H1 (cell line): ENCODE data around the gene TBX5. TPM values are rescaled to one million over a fixed set of nuclear protein-coding genes. Genes with fewer than 3 reads are reported as not detected.

Experiments used
- EZH2 ChIP-seq: fragments of 200-600 bp; sonication (generic); IDR thresholded peaks from 2 replicates; pipeline ENCODE4 v1.7.1; 2012; ENCODE audit warnings: low read depth, mild to moderate bottlenecking, moderate library complexity, low read length, inconsistent platforms; ENCODE audit not compliant: severe bottlenecking
- FOSL1 ChIP-seq: IDR thresholded peaks from 2 replicates; pipeline ENCODE4 v1.6.1; 2011; ENCODE audit warnings: mild to moderate bottlenecking, low read depth, low read length, moderate library complexity; ENCODE audit not compliant: insufficient read depth
- SIX5 ChIP-seq: IDR thresholded peaks from 2 replicates; pipeline ENCODE4 v1.6.1; 2011; ENCODE audit warnings: mild to moderate bottlenecking, low read depth, low read length
- TAF7 ChIP-seq: optimal IDR thresholded peaks from 2 replicates; pipeline ENCODE3; 2011; ENCODE audit warnings: low read depth, mild to moderate bottlenecking, inconsistent platforms, low read length, moderate library complexity, borderline replicate concordance
- polyA plus RNA-seq, 7 experiments: library from polyadenylated mRNA; depleted of rRNA in 3 of 7; stranded (reverse) in 5 of 7; unstranded in 2 of 7; fragments of >200 nt in 5 of 7; fragments of 200-250 nt in 2 of 7; gene quantifications; 1 replicate in 5 of 7; 2 replicates in 1 of 7; 4 replicates in 1 of 7; pipeline versions ENCODE4 v1.2.1 to v1.2.3, GENCODE V29; 2011 to 2013; ENCODE audit warnings: missing spikeins in 2 of 7, mixed read lengths in 2 of 7
- total RNA-seq: library from RNA; stranded (reverse); fragmentation: NEBNext Ultra II Directional; extraction: Animal tissue kit (Norgen Biotek cat#: 25700); gene quantifications from 2 replicates; pipeline ENCODE4 v1.2.1, GENCODE V29; 2021

TBX5 gene
- total and polyA plus RNA-seq, 2 of the 8 experiments (the other 6 are each of a cell fraction or from before 2014, with no cell fraction given): 0.05 TPM; not detected in 1

DNA sequence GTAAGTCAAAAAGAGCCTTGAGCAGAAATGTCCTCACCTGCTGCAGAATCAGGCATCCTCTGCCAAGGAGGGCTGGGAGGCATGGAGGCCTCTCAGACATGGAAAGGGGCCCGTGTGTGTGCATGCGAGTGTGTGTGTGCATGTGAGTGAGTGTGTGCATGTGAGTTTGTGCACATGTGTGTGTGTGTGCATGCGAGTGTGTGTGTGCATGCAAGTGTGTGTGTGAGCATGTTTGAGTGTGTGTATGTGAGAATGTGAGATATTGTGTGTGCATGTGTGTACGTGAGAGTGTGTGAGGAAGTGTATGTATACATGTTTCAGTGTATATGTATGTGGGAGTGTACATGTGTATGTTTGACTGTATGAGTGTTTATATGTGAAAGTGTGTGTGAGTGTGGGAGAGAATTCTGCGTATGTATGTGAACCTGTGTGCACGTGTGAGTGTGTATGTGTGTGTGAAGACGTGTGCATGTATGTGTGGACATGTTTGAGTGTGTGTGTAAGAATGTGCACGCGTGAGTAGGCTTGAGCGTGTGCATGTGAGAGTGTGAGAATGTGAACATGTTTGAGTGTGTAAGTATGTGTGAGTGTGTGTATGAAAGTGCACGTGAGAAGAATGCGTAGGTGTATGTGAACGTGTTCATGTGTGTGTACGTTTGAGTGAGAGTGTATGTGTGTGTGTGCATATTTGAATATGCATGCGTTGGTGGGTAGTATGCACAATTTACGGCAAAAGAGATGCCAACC, 90.8 kb downstream of the TBX5 start (continued):
- no peak for TF ChIP-seq EZH2
- no peak for TF ChIP-seq TAF7
- no peak for TF ChIP-seq FOSL1
- no peak for TF ChIP-seq SIX5
